IMR-90 (cell line): ENCODE measurements around the gene TTC27. TPM values are rescaled to one million over a fixed set of nuclear protein-coding genes. Genes with fewer than 3 reads are reported as not detected.
A peak's percentile ranks its signal among the peaks of the same experiment; 100 is the strongest.

Experiments
- ATAC-seq: fragments of 200-7000 bp; cut with Tn5 transposase; 2 replicates; pipeline ENCODE4 v1.9.1; 2020; ENCODE audit warnings: low read depth, mild to moderate bottlenecking, moderate library complexity
- BruUV-seq: library from RNA; stranded (reverse); fragments of 400-500 nt; replicated peaks from 2 replicates; lab custom pipeline; 2021; lab: Mats Ljungman, UMichigan
- CTCF ChIA-PET: fragments of 300-600 bp; formaldehyde crosslinking; extraction: SDS; loops from one replicate; lab custom pipeline; 2021; ENCODE audit warnings: antibody characterized with exemption; lab: Yijun Ruan, JAX
- POLR2A ChIA-PET: fragments of 300-600 bp; sonication (Branson Sonifier 250); formaldehyde crosslinking; loops from one replicate; lab custom pipeline; 2022; ENCODE audit warnings: antibody characterized with exemption; ENCODE audit not compliant: unreplicated experiment; lab: Charles Lee
- DNase-seq: peaks from one replicate; pipeline ENCODE4 v3.0.0; 2013
- H2AFZ ChIP-seq: replicated peaks from 2 replicates; pipeline ENCODE3; 2013; ENCODE audit warnings: low read length, mild to moderate bottlenecking; ENCODE audit not compliant: poor library complexity
- H2AK5ac ChIP-seq: 2 replicates; pipeline ENCODE4 v1.6.1; 2013; ENCODE audit warnings: low read depth, low read length, inconsistent platforms
- H2AK9ac ChIP-seq: replicated peaks from 2 replicates; pipeline ENCODE3; 2013; ENCODE audit warnings: mild to moderate bottlenecking, low read depth, low read length, moderate library complexity; ENCODE audit not compliant: poor library complexity
- H2BK120ac ChIP-seq: 2 replicates; pipeline ENCODE4 v1.6.1; 2013; ENCODE audit warnings: low read depth, low read length, inconsistent platforms
- H2BK15ac ChIP-seq: 3 replicates; pipeline ENCODE4 v1.6.1; 2013; ENCODE audit warnings: low read depth, low read length, inconsistent platforms
- H2BK20ac ChIP-seq: 2 replicates; pipeline ENCODE4 v1.6.1; 2013; ENCODE audit warnings: low read depth, mild to moderate bottlenecking, inconsistent platforms, low read length, moderate library complexity
- H2BK5ac ChIP-seq: 2 replicates; pipeline ENCODE4 v1.6.1; 2013; ENCODE audit warnings: mild to moderate bottlenecking, low read depth, low read length, inconsistent platforms; ENCODE audit not compliant: poor library complexity, severe bottlenecking
- H3K14ac ChIP-seq: replicated peaks from 2 replicates; pipeline ENCODE4 v1.6.1; 2013; ENCODE audit warnings: low read depth, low read length, inconsistent platforms
- H3K18ac ChIP-seq: 2 replicates; pipeline ENCODE4 v1.6.1; 2013; ENCODE audit warnings: low read depth, low read length, control low read depth
- H3K23ac ChIP-seq: 2 replicates; pipeline ENCODE4 v1.6.1; 2013; ENCODE audit warnings: low read depth, low read length, inconsistent platforms
- H3K27ac ChIP-seq: 2 replicates; pipeline ENCODE4 v1.5.1; 2013; ENCODE audit warnings: mild to moderate bottlenecking, control low read depth, low read length; ENCODE audit not compliant: insufficient read depth
- H3K27me3 ChIP-seq: 2 replicates; pipeline ENCODE4 v1.6.1; 2013; ENCODE audit warnings: low read length; ENCODE audit not compliant: control insufficient read depth, insufficient read depth
- H3K36me3 ChIP-seq: 2 replicates; pipeline ENCODE4 v1.6.1; 2013; ENCODE audit warnings: low read length, mixed read lengths; ENCODE audit not compliant: control insufficient read depth, insufficient read depth
- H3K4ac ChIP-seq: 2 replicates; pipeline ENCODE4 v1.6.1; 2013; ENCODE audit warnings: low read depth, low read length, inconsistent platforms
- H3K4me1 ChIP-seq: 2 replicates; pipeline ENCODE4 v1.6.1; 2013; ENCODE audit warnings: low read length, mixed read lengths; ENCODE audit not compliant: control insufficient read depth, insufficient read depth
- H3K4me2 ChIP-seq: 2 replicates; pipeline ENCODE4 v1.6.1; 2013; ENCODE audit warnings: low read depth, mild to moderate bottlenecking, control low read depth, low read length, moderate library complexity
- H3K4me3 ChIP-seq: 2 replicates; pipeline ENCODE4 v1.5.1; 2013; ENCODE audit warnings: low read depth, mild to moderate bottlenecking, control low read depth, low read length, moderate library complexity; ENCODE audit not compliant: insufficient read depth
- H3K56ac ChIP-seq: 2 replicates; pipeline ENCODE4 v1.6.1; 2013; ENCODE audit warnings: low read length, inconsistent platforms; ENCODE audit not compliant: insufficient read depth; ENCODE audit errors: extremely low read depth
- H3K79me1 ChIP-seq, 2 experiments: 2 replicates each; pipeline ENCODE4 v1.6.1; 2013; ENCODE audit warnings: low read length in 2 of 2, inconsistent platforms in 1 of 2, low read depth in 1 of 2
- H3K9ac ChIP-seq: 2 replicates; pipeline ENCODE4 v1.6.1; 2013; ENCODE audit warnings: low read depth, low read length, control low read depth
- H3K9me1 ChIP-seq: 2 replicates; pipeline ENCODE4 v1.6.1; 2013; ENCODE audit warnings: low read length, inconsistent platforms; ENCODE audit not compliant: insufficient read depth
- H3K9me3 ChIP-seq: 2 replicates; pipeline ENCODE4 v1.6.1; 2013; ENCODE audit warnings: low read length; ENCODE audit not compliant: control insufficient read depth, insufficient read depth
- H4K20me1 ChIP-seq: 2 replicates; pipeline ENCODE4 v1.6.1; 2013; ENCODE audit warnings: low read length, inconsistent platforms; ENCODE audit not compliant: insufficient read depth
- H4K5ac ChIP-seq: 2 replicates; pipeline ENCODE4 v1.6.1; 2013; ENCODE audit warnings: mild to moderate bottlenecking, low read depth, low read length, control low read depth
- H4K8ac ChIP-seq, 2 experiments: 2 replicates each; pipeline ENCODE4 v1.6.1; 2013; ENCODE audit warnings: low read depth in 2 of 2, low read length in 2 of 2, control low read depth in 1 of 2, inconsistent platforms in 1 of 2
- H4K91ac ChIP-seq: 2 replicates; pipeline ENCODE4 v1.6.1; 2013; ENCODE audit warnings: low read depth, low read length, inconsistent platforms; ENCODE audit not compliant: insufficient read depth
- BHLHE40 ChIP-seq: fragments of 150-350 bp; IDR thresholded peaks from 2 replicates; pipeline ENCODE4 v1.6.1; 2016; ENCODE audit warnings: mild to moderate bottlenecking, low read depth, low read length
- CEBPB ChIP-seq: IDR thresholded peaks from 2 replicates; pipeline ENCODE4 v1.6.1; 2012; ENCODE audit warnings: low read depth, low read length, improper control_type of control experiment
- CHD1 ChIP-seq: IDR thresholded peaks from 2 replicates; pipeline ENCODE4 v1.6.1; 2012; ENCODE audit warnings: low read depth, low read length, improper control_type of control experiment
- CTCF ChIP-seq: conservative IDR thresholded peaks from 2 replicates; pipeline ENCODE4 v1.5.1; 2012; ENCODE audit warnings: mild to moderate bottlenecking, low read depth, low read length, improper control_type of control experiment
- ELK1 ChIP-seq: fragments of 150-350 bp; IDR thresholded peaks from 2 replicates; pipeline ENCODE4 v1.6.1; 2016; ENCODE audit warnings: low read depth, mild to moderate bottlenecking, low read length, moderate library complexity, borderline replicate concordance
- FOS ChIP-seq: fragments of 150-350 bp; IDR thresholded peaks from 2 replicates; pipeline ENCODE4 v1.6.1; 2016; ENCODE audit warnings: low read depth, low read length
- MAFK ChIP-seq: IDR thresholded peaks from 2 replicates; pipeline ENCODE4 v1.6.1; 2012; ENCODE audit warnings: low read depth, low read length, improper control_type of control experiment
- MAZ ChIP-seq: IDR thresholded peaks from 2 replicates; pipeline ENCODE4 v1.6.1; 2012; ENCODE audit warnings: low read depth, mild to moderate bottlenecking, low read length, improper control_type of control experiment, moderate library complexity, borderline replicate concordance
- NFE2L2 ChIP-seq: fragments of 150-350 bp; IDR thresholded peaks from 2 replicates; pipeline ENCODE4 v1.6.1; 2016; ENCODE audit warnings: low read depth, mild to moderate bottlenecking, low read length
- RCOR1 ChIP-seq: IDR thresholded peaks from 2 replicates; pipeline ENCODE4 v1.6.1; 2012; ENCODE audit warnings: mild to moderate bottlenecking, low read length, improper control_type of control experiment; ENCODE audit not compliant: insufficient replicate concordance
- SMC3 ChIP-seq: fragments of 150-350 bp; IDR thresholded peaks from 2 replicates; pipeline ENCODE4 v1.6.1; 2016; ENCODE audit warnings: low read depth, mild to moderate bottlenecking, antibody characterized with exemption, low read length, moderate library complexity
- USF2 ChIP-seq: fragments of 150-350 bp; IDR thresholded peaks from 2 replicates; pipeline ENCODE4 v1.6.1; 2017; ENCODE audit warnings: mild to moderate bottlenecking, antibody characterized with exemption, low read length, low read depth
- WGBS, 2 experiments: methylation state at CpG; one replicate each; pipeline versions ENCODE4 v1.1.5 to v1.1.7; 2013; ENCODE audit warnings: missing lambda C conversion rate in 2 of 2; ENCODE audit not compliant: insufficient read length in 1 of 2; ENCODE audit errors: extremely low coverage in 2 of 2; 5-methylcytosine and 5-hydroxymethylcytosine counted together
- dilution Hi-C: fragments of 300-500 bp; cut with HindIII; formaldehyde crosslinking; loops from one replicate; pipeline ENCODE4 v1.14.3; 2018; ENCODE audit warnings: low sequenced_read_pairs; ENCODE audit not compliant: unreplicated experiment
- in situ Hi-C: fragments of 300-500 bp; cut with MboI; formaldehyde crosslinking; loops from 3 replicates; pipeline ENCODE4 v1.14.3; 2019; ENCODE audit warnings: low sequenced_read_pairs, inconsistent platforms, mixed read lengths
- intact Hi-C: fragments of 100-400 bp; cut with micrococcal nuclease; formaldehyde crosslinking; loops from 2 replicates; pipeline ENCODE4 v1.10.0; 2022
- polyA plus RNA-seq, 3 experiments: library from polyadenylated mRNA; depleted of rRNA; stranded (reverse); fragments of >200 nt; gene quantifications; 2 replicates each; pipeline ENCODE4 v1.2.3, GENCODE V29; 2012; ENCODE audit warnings: low replicate concordance in 1 of 3
- total RNA-seq: library from RNA; depleted of rRNA; stranded (reverse); fragments of >200 nt; gene quantifications from 2 replicates; pipeline ENCODE4 v1.2.3, GENCODE V29; 2012

Gene TTC27
- total and polyA plus RNA-seq, 2 of the 4 experiments (the other 2 are of a cell fraction) = 12.7 to 30.5 TPM

- peak overlapping the region; percentile 97 for H3K18ac ChIP-seq
- dilution Hi-C loops (no loop called here), in situ Hi-C loops (no loop called here), intact Hi-C loops (no loop called here)
- H3K23ac ChIP-seq = peak overlapping the region; percentile 98
- peak overlapping the region; percentile 100 for H2BK120ac ChIP-seq
- H3K27ac ChIP-seq = peak overlapping the region; percentile 91
- peak overlapping the region; percentile 85 for H3K4me2 ChIP-seq
- H3K4me3 ChIP-seq = no peak overlapping the region
- peak overlapping the region; percentile 94; the same call in 2 of the 3 replicates for H2BK15ac ChIP-seq
- peaks cover 16% of the 10 kb centered on the region for H3K4me1 ChIP-seq
- no peaks in the 10 kb centered on the region for H4K20me1 ChIP-seq
- H3K27me3 ChIP-seq = no peaks in the 10 kb centered on the region
- no peaks in the 10 kb centered on the region for H3K9me3 ChIP-seq
- no peaks in the 10 kb centered on the region for H3K36me3 ChIP-seq
- peaks cover 11% of the 10 kb centered on the region for H3K9me1 ChIP-seq
- POLR2A ChIA-PET = no interaction called here
- H2BK5ac ChIP-seq = peak overlapping the region; percentile 98
- H2AK5ac ChIP-seq = peak overlapping the region; percentile 97
- H2AK9ac ChIP-seq = peak overlapping the region; percentile 70
- H4K8ac ChIP-seq = peak overlapping the region; percentile 79 to 92
- DNase-seq = peak; percentile 96
- peak overlapping the region; percentile 87 for H4K5ac ChIP-seq
- H2AFZ ChIP-seq = peak overlapping the region; percentile 10
- peak; percentile 50 for ATAC-seq
- TF ChIP-seq RCOR1 = no peak
- peak; percentile 46; the same call in 1 of the 2 replicates for TF ChIP-seq BHLHE40
- no peak for TF ChIP-seq MAZ
- no peak for TF ChIP-seq CHD1
- TF ChIP-seq FOS = peak; percentile 81
- TF ChIP-seq CEBPB = peak; percentile 97
- no peak for TF ChIP-seq NFE2L2
- no peak for TF ChIP-seq ELK1
- TF ChIP-seq USF2 = no peak
- TF ChIP-seq MAFK = no peak
- no peak for TF ChIP-seq CTCF
- TF ChIP-seq SMC3 = no peak
- H3K4ac ChIP-seq = peak overlapping the region; percentile 99
- no TSS peak for BruUV-seq
- H3K14ac ChIP-seq = peak overlapping the region; percentile 95
- no CpG with 5 or more reads among the region's 3 CpGs for WGBS, 2 experiments
- peak overlapping the region; percentile 99 for H4K91ac ChIP-seq
- no peaks in the 10 kb centered on the region for H3K79me1 ChIP-seq
- H2BK20ac ChIP-seq = peak overlapping the region; percentile 100
- H3K56ac ChIP-seq = peak overlapping the region; percentile 95
- peak overlapping the region; percentile 68 for H3K9ac ChIP-seq
- CTCF ChIA-PET = no interaction called here
These were observed 237.7 kb downstream of the TTC27 start for GRCh38 chr2:32865399-32866068.
